ENCODE data around the gene MICAL3. TPM values are rescaled to one million over a fixed set of nuclear protein-coding genes. Genes with fewer than 3 reads are reported as not detected.
A peak's percentile ranks its signal among the peaks of the same experiment; 100 is the strongest.
"Not testable (repeated sequence)": the region's sequence is repeated elsewhere in the genome, so short reads cannot be mapped to it uniquely, and the experiment has no call there.

Gene MICAL3
- total RNA-seq, 6 experiments from 2014 or later = 38.6 to 44.1 (median 39.7) TPM

GRCh38 chr22:18013436-18013835 lies 10.9 kb downstream of the MICAL3 start:
- Mint-ChIP-seq H3K9me3 (no peaks in the 10 kb centered on the region), H3K36me3 (ENCODE audit: low read depth) (no peaks in the 10 kb centered on the region), H3K4me1 (ENCODE audit: low read depth) (peaks cover 13% of the 10 kb centered on the region), H3K27ac (no peak overlapping the region), H3K4me3 (no peak overlapping the region), H3K27me3 (ENCODE audit: insufficient read depth) (no peaks in the 10 kb centered on the region)
- no peak for DNase-seq
- TF ChIP-seq, protein P1, sequence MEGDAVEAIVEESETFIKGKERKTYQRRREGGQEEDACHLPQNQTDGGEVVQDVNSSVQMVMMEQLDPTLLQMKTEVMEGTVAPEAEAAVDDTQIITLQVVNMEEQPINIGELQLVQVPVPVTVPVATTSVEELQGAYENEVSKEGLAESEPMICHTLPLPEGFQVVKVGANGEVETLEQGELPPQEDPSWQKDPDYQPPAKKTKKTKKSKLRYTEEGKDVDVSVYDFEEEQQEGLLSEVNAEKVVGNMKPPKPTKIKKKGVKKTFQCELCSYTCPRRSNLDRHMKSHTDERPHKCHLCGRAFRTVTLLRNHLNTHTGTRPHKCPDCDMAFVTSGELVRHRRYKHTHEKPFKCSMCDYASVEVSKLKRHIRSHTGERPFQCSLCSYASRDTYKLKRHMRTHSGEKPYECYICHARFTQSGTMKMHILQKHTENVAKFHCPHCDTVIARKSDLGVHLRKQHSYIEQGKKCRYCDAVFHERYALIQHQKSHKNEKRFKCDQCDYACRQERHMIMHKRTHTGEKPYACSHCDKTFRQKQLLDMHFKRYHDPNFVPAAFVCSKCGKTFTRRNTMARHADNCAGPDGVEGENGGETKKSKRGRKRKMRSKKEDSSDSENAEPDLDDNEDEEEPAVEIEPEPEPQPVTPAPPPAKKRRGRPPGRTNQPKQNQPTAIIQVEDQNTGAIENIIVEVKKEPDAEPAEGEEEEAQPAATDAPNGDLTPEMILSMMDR (IDR thresholded peaks at IDR 0.05) = no peak

GRCh38 chr22:18012531-18012930 lies 11.8 kb downstream of the MICAL3 start:
- no peaks in the 10 kb centered on the region for H3K36me3 Mint-ChIP-seq (ENCODE audit: low read depth)
- DNase-seq = peak; percentile 51
- peaks cover 13% of the 10 kb centered on the region for H3K4me1 Mint-ChIP-seq (ENCODE audit: low read depth)
- no peak overlapping the region for H3K27ac Mint-ChIP-seq
- no peaks in the 10 kb centered on the region for H3K27me3 Mint-ChIP-seq (ENCODE audit: insufficient read depth)
- TF ChIP-seq, protein P1 (IDR thresholded peaks at IDR 0.05) = no peak
- H3K4me3 Mint-ChIP-seq = no peak overlapping the region
- H3K9me3 Mint-ChIP-seq = no peaks in the 10 kb centered on the region

DNA sequence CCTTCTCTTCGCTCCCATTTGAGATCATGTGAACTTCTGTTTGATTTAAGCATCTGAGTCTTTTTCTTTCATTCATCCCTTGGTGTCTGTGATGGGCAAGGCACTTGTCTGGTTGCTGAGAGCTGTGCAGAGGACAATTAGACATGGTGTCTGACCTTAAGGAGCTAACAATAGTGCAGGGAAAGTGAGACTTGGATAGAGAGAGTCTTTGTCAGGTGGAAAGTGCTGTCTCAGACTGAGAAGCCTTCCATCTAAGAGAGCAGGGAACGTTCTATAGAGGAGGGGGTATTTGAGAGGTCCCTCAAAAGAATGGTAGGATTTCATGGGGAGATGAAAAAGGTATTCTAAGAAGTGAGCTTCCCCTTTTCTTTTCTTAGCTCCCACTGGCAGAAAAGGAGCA lies 14.1 kb downstream of the MICAL3 start:
- Mint-ChIP-seq H3K27ac (no peak overlapping the region), H3K27me3 (ENCODE audit: insufficient read depth) (no peaks in the 10 kb centered on the region)

GRCh38 chr22:18008136-18008535 lies 16.2 kb downstream of the MICAL3 start:
- Mint-ChIP-seq H3K4me3 (no peak overlapping the region), H3K27ac (no peak overlapping the region), H3K36me3 (ENCODE audit: low read depth) (0 out of 2 replicates have a peak, but pooled peaks cover 4% of the 10 kb centered on the region), H3K4me1 (ENCODE audit: low read depth) (peaks cover 10% of the 10 kb centered on the region), H3K9me3 (no peaks in the 10 kb centered on the region), H3K27me3 (ENCODE audit: insufficient read depth) (peaks cover 2% of the 10 kb centered on the region)
- TF ChIP-seq, protein P1 (IDR thresholded peaks at IDR 0.05) = no peak
- DNase-seq = no peak

More for the DNA sequence above, 14.1 kb downstream of the MICAL3 start:
- Mint-ChIP-seq H3K4me1 (ENCODE audit: low read depth) (peaks cover 13% of the 10 kb centered on the region), H3K36me3 (ENCODE audit: low read depth) (no peaks in the 10 kb centered on the region), H3K9me3 (no peaks in the 10 kb centered on the region), H3K4me3 (no peak overlapping the region)
- DNase-seq = no peak
- TF ChIP-seq, protein P1 (IDR thresholded peaks at IDR 0.05) = no peak

DNA sequence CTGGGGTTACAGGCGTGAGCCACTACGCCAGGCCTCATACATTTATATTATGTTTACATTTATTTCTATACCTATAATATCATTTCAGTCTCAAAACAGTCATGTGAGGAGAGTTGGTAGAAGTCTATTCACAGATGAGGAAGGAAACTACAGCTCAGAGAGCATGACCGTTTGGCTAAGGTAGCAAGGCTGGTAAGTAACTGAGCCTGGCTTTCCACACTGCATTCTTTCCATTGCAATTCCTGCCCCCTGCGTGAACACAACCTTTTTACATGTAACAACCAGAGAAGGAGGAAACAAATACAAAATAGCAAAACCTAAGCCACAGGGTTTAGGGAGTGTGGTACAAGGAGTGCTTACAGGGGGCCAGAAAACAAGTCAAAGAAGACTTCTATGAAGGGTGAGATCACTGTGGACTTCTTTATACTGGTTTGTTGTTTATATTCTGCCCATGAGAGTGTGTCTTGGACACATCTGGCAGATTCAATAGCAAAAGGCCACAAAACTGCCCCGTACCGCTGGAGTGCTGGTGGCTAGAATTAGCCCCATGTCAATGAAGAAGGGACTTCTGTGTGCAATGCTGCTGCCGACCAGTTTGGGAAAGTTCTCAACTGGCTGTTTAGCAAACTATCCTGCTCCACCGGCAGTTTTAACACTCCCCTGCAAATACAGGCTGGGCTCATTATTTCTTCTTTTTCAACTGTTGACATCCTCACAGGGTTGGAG lies 19.0 kb downstream of the MICAL3 start:
- TF ChIP-seq, protein P1 (IDR thresholded peaks at IDR 0.05) = no peak
- H3K27me3 Mint-ChIP-seq (ENCODE audit: insufficient read depth) = peaks cover 2% of the 10 kb centered on the region
- H3K4me3 Mint-ChIP-seq = no peak overlapping the region
- no peak for DNase-seq
- H3K9me3 Mint-ChIP-seq = 0 out of 2 replicates have a peak, but pooled peaks cover 3% of the 10 kb centered on the region
- H3K4me1 Mint-ChIP-seq (ENCODE audit: low read depth) = peaks cover 5% of the 10 kb centered on the region
- no peak overlapping the region for H3K27ac Mint-ChIP-seq
- peaks cover 10% of the 10 kb centered on the region for H3K36me3 Mint-ChIP-seq (ENCODE audit: low read depth)

- peak overlapping the region; percentile 91 for H3K4me3 Mint-ChIP-seq
- not testable (repeated sequence) for H3K27me3 Mint-ChIP-seq (ENCODE audit: insufficient read depth)
These were observed 22.5 kb downstream of the MICAL3 start for GRCh38 chr22:18001894-18002315.

More at GRCh38 chr22:18001894-18002315, 22.5 kb downstream of the MICAL3 start:
- not testable (repeated sequence) for H3K9me3 Mint-ChIP-seq, DNase-seq
- H3K4me1 Mint-ChIP-seq (ENCODE audit: low read depth) = peaks cover 34% of the 10 kb centered on the region
- peaks cover 13% of the 10 kb centered on the region for H3K36me3 Mint-ChIP-seq (ENCODE audit: low read depth)
- H3K27ac Mint-ChIP-seq = peak overlapping the region; percentile 99

All from HFFc6 (cell line).